A549 treated with AZD9567 at 1 μM for 4 hours (cell line): ENCODE results near the gene TRAPPC1. TPM values are rescaled to one million over a fixed set of nuclear protein-coding genes. Genes with fewer than 3 reads are reported as not detected.

ENCODE experiments used
- total RNA-seq: library from RNA; stranded (reverse); fragments of 200-300 nt; extraction: Qiagen RNA extraction; gene quantifications from 5 replicates; pipeline ENCODE4 v1.2.3, GENCODE V29; 2022; ENCODE audit not compliant: insufficient read depth

TRAPPC1 gene
- 305 to 400 TPM (median 319 TPM) in 5 replicates for total RNA-seq

GRCh38 chr17:7931709-7932482 lies at the start of gene TRAPPC1, which contains the start of gene CNTROB:
TRAPPC1 (minus strand) TSS chr17:7931946; CDS start chr17:7931829, 117 bp downstream.
CNTROB (plus strand) TSS chr17:7932206; CDS start chr17:7933080, 874 bp downstream.

GRCh38 chr17:7929158-7930023 lies 2.4 kb downstream of the TRAPPC1 start, which contains the start of gene KCNAB3:
KCNAB3 (minus strand) TSS chr17:7929856; CDS start chr17:7929435, 421 bp downstream.

GRCh38 chr17:7915611-7916384 lies 15.9 kb downstream of the TRAPPC1 start, which contains the start of gene RNF227:
RNF227 (minus strand) TSS chr17:7916289; CDS start chr17:7916195, 94 bp downstream.

GRCh38 chr17:7888184-7888920 lies 43.4 kb downstream of the TRAPPC1 start, which contains the start of gene CHD3:
CHD3 (plus strand) TSS chr17:7888789; CDS start chr17:7889001, 212 bp downstream.

Other genes with a start within 250 kb of the TRAPPC1 start
- gene TP53, start 244.5 kb downstream of the TRAPPC1 start, total RNA-seq = 42.8 to 46.9 TPM (median 44.9 TPM) in 5 replicates
- 39.9 to 45.3 TPM (median 43.7 TPM) in 5 replicates for gene WRAP53, start 243.5 kb downstream of the TRAPPC1 start, total RNA-seq
- gene EFNB3, start 226.7 kb downstream of the TRAPPC1 start, total RNA-seq = 1.1 to 2.2 TPM (median 1.3 TPM) in 5 replicates
- 0.03 to 0.10 TPM (median 0.05 TPM) in 3 of 5 replicates, not detected in the others for gene DNAH2, start 214.2 kb downstream of the TRAPPC1 start, total RNA-seq
- 6.7 to 19.5 TPM (median 13.5 TPM) in 5 replicates for gene KDM6B, start 97.7 kb downstream of the TRAPPC1 start, total RNA-seq
- 0.79 to 1.4 TPM (median 1.2 TPM) in 4 of 5 replicates, not detected in the other for gene TMEM88, start 76.9 kb downstream of the TRAPPC1 start, total RNA-seq
- 115 to 231 TPM (median 227 TPM) in 5 replicates for gene NAA38, start 74.4 kb downstream of the TRAPPC1 start, total RNA-seq
- 17.6 to 22.9 TPM (median 19.7 TPM) in 5 replicates for gene CYB5D1, start 73.9 kb downstream of the TRAPPC1 start, total RNA-seq
- 50.7 to 58.1 TPM (median 56.6 TPM) in 5 replicates for gene CHD3, start 43.2 kb downstream of the TRAPPC1 start, total RNA-seq
- gene RNF227, start 15.7 kb downstream of the TRAPPC1 start, total RNA-seq = 1.2 to 2.1 TPM (median 1.4 TPM) in 5 replicates
- 2.3 to 2.9 TPM (median 2.4 TPM) in 4 of 5 replicates, not detected in the other for gene KCNAB3, start 2.1 kb downstream of the TRAPPC1 start, total RNA-seq
- gene CNTROB, start 260 bp upstream of the TRAPPC1 start, total RNA-seq = 18.2 to 49.4 TPM (median 43.5 TPM) in 5 replicates
- gene GUCY2D, start 70.7 kb upstream of the TRAPPC1 start, total RNA-seq = 0.09 to 0.26 TPM (median 0.14 TPM) in 3 of 5 replicates, not detected in the others
- gene ALOX15B, start 107.1 kb upstream of the TRAPPC1 start, total RNA-seq = 0.03 to 0.12 TPM (median 0.10 TPM) in 4 of 5 replicates, not detected in the other
- gene ALOX12B, start 155.8 kb upstream of the TRAPPC1 start, total RNA-seq = 0.84 to 2.4 TPM (median 1.5 TPM) in 5 replicates
- 5.2 to 8.5 TPM (median 6.4 TPM) in 5 replicates for gene ALOXE3, start 186.6 kb upstream of the TRAPPC1 start, total RNA-seq
- 2.8 to 5.4 TPM (median 3.6 TPM) in 4 of 5 replicates, not detected in the other for gene HES7, start 192.2 kb upstream of the TRAPPC1 start, total RNA-seq
- gene PER1, start 220.5 kb upstream of the TRAPPC1 start, total RNA-seq = 27.8 to 48.2 TPM (median 40.9 TPM) in 5 replicates
- gene VAMP2, start 231.0 kb upstream of the TRAPPC1 start, total RNA-seq = 23.7 to 33.5 TPM (median 29.0 TPM) in 5 replicates
- gene TMEM107, start 244.4 kb upstream of the TRAPPC1 start, total RNA-seq = 8.7 to 21.7 TPM (median 19.3 TPM) in 5 replicates